HepG2 (cell line): ENCODE measurements around the gene CPNE4. TPM values are rescaled to one million over a fixed set of nuclear protein-coding genes. Genes with fewer than 3 reads are reported as not detected.

Source experiments
- ERF ChIP-seq: IDR thresholded peaks from 2 replicates; pipeline ENCODE4 v1.6.1; 2018; ENCODE audit warnings: missing biosample characterization, missing genetic modification reagents
- HDAC2 ChIP-seq: sonication (generic); formaldehyde crosslinking; IDR thresholded peaks from 2 replicates; pipeline ENCODE4 v1.4.0; 2020; ENCODE audit warnings: missing genetic modification reagents
- KDM2A ChIP-seq: sonication (generic); formaldehyde crosslinking; IDR thresholded peaks from 2 replicates; pipeline ENCODE4 v1.4.0; 2020; ENCODE audit warnings: low read depth, missing genetic modification reagents, borderline replicate concordance
- KMT2B ChIP-seq: IDR thresholded peaks from 2 replicates; pipeline ENCODE4 v1.6.1; 2016; ENCODE audit warnings: missing genetic modification reagents, missing compliant biosample characterization
- MEIS2 ChIP-seq: sonication (generic); formaldehyde crosslinking; IDR thresholded peaks from 2 replicates; pipeline ENCODE4 v1.9.0; 2021; ENCODE audit warnings: mild to moderate bottlenecking, missing genetic modification reagents
- PAF1 ChIP-seq: IDR thresholded peaks from 2 replicates; pipeline ENCODE4 v1.6.1; 2016; ENCODE audit warnings: missing genetic modification reagents, missing compliant biosample characterization
- SKIL ChIP-seq: sonication (generic); formaldehyde crosslinking; IDR thresholded peaks from 2 replicates; pipeline ENCODE4 v1.8.0; 2022; ENCODE audit warnings: missing genetic modification reagents, mild to moderate bottlenecking, moderate library complexity, borderline replicate concordance
- THAP8 ChIP-seq: sonication (generic); formaldehyde crosslinking; IDR thresholded peaks from 2 replicates; pipeline ENCODE4 v1.5.1; 2020; ENCODE audit warnings: missing genetic modification reagents, mild to moderate bottlenecking, borderline replicate concordance
- ZBTB37 ChIP-seq: sonication (generic); formaldehyde crosslinking; IDR thresholded peaks from 2 replicates; pipeline ENCODE4 v1.4.0; 2020; ENCODE audit warnings: mild to moderate bottlenecking, missing genetic modification reagents
- ZNF10 ChIP-seq: sonication (generic); formaldehyde crosslinking; IDR thresholded peaks from 2 replicates; pipeline ENCODE4 v1.4.0; 2020; ENCODE audit warnings: mild to moderate bottlenecking, low read depth, missing genetic modification reagents, borderline replicate concordance
- ZNF335 ChIP-seq: sonication (generic); formaldehyde crosslinking; IDR thresholded peaks from 2 replicates; pipeline ENCODE4 v1.4.0; 2020; ENCODE audit warnings: missing genetic modification reagents
- ZSCAN21 ChIP-seq: sonication (generic); formaldehyde crosslinking; IDR thresholded peaks from 2 replicates; pipeline ENCODE4 v1.8.0; 2022; ENCODE audit warnings: mild to moderate bottlenecking, missing genetic modification reagents, moderate library complexity, borderline replicate concordance
- polyA plus RNA-seq, 8 experiments: library from polyadenylated mRNA; depleted of rRNA in 3 of 8; stranded (reverse) in 7 of 8; unstranded in 1 of 8; fragments of >200 nt; fragmentation: Illumina TruSeq in 4 of 8; extraction: Trizol in 4 of 8; gene quantifications; 2 replicates each; pipeline versions ENCODE4 v1.2.1 to v1.2.3, GENCODE V29; 2011 to 2016; ENCODE audit warnings: low read depth in 4 of 8, missing spikeins in 1 of 8, mixed read lengths in 1 of 8; ENCODE audit not compliant: insufficient read depth in 1 of 8
- total RNA-seq, 5 experiments: library from RNA; depleted of rRNA; stranded (reverse); fragments of >200 nt; fragmentation: Illumina TruSeq; extraction: Trizol; gene quantifications; 2 replicates each; pipeline ENCODE4 v1.2.3, GENCODE V29; 2016; ENCODE audit warnings: low read depth in 1 of 5
- TF ChIP-seq, protein P1 (sequence below): sonication (generic); formaldehyde crosslinking; IDR thresholded peaks from 2 replicates; pipeline ENCODE4 v1.4.0; 2020; ENCODE audit warnings: mild to moderate bottlenecking, missing genetic modification reagents, borderline replicate concordance
- TF ChIP-seq, protein P2 (sequence below): sonication (generic); formaldehyde crosslinking; IDR thresholded peaks from 2 replicates; pipeline ENCODE4 v1.4.0; 2020; ENCODE audit warnings: missing genetic modification reagents, borderline replicate concordance
- TF ChIP-seq, protein P3 (sequence below): sonication (generic); formaldehyde crosslinking; conservative IDR thresholded peaks from 2 replicates; pipeline ENCODE4 v1.8.1; 2023; ENCODE audit warnings: missing genetic modification reagents

Gene CPNE4
- total and polyA plus RNA-seq, 2 of the 13 experiments (the other 11 are each of a cell fraction or from before 2014, with no cell fraction given) = not detected

DNA sequence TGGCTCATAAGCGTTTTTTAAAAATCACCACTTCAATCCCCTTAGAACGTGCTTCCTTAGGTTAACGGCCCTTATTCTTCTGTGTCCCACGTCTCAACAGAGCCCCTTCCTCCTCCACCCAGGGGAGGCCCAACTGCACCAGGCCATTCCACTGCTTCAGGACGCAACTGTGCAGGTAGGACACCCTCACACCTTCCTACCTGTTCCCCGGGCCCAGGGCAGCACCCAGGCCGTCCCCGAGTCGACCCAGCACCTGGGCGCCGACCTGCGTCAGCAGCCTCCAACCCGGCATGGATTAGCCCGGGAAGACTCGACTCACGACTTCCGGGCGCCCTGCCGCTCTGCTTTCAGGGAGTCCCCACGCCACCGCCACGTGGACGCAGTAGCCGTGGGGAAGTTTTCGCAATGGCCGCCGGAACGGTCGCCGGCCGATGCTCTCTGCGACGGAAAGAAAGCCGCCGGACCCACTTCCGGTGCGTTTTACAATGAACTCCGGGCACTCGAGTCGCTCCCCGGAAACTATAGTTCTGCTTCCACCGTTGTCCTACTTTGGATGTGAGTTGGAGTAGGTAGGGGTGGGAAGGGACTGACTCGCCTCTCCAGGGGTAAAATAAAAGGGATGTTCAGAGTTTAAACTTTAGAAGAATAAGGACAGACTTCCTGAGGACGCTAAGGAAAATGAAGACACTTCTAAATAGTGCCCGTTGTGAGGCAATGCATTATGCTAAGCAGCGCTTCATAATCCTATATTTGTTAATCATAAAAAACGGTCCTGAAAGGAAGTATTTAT, 532.1 kb downstream of the CPNE4 start, which contains the start of gene MRPL3 (continued):
- TF ChIP-seq, protein P1, sequence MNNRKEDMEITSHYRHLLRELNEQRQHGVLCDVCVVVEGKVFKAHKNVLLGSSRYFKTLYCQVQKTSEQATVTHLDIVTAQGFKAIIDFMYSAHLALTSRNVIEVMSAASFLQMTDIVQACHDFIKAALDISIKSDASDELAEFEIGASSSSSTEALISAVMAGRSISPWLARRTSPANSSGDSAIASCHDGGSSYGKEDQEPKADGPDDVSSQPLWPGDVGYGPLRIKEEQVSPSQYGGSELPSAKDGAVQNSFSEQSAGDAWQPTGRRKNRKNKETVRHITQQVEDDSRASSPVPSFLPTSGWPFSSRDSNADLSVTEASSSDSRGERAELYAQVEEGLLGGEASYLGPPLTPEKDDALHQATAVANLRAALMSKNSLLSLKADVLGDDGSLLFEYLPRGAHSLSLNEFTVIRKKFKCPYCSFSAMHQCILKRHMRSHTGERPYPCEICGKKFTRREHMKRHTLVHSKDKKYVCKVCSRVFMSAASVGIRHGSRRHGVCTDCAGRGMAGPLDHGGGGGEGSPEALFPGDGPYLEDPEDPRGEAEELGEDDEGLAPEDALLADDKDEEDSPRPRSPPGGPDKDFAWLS = no peak
- TF ChIP-seq, protein P2, sequence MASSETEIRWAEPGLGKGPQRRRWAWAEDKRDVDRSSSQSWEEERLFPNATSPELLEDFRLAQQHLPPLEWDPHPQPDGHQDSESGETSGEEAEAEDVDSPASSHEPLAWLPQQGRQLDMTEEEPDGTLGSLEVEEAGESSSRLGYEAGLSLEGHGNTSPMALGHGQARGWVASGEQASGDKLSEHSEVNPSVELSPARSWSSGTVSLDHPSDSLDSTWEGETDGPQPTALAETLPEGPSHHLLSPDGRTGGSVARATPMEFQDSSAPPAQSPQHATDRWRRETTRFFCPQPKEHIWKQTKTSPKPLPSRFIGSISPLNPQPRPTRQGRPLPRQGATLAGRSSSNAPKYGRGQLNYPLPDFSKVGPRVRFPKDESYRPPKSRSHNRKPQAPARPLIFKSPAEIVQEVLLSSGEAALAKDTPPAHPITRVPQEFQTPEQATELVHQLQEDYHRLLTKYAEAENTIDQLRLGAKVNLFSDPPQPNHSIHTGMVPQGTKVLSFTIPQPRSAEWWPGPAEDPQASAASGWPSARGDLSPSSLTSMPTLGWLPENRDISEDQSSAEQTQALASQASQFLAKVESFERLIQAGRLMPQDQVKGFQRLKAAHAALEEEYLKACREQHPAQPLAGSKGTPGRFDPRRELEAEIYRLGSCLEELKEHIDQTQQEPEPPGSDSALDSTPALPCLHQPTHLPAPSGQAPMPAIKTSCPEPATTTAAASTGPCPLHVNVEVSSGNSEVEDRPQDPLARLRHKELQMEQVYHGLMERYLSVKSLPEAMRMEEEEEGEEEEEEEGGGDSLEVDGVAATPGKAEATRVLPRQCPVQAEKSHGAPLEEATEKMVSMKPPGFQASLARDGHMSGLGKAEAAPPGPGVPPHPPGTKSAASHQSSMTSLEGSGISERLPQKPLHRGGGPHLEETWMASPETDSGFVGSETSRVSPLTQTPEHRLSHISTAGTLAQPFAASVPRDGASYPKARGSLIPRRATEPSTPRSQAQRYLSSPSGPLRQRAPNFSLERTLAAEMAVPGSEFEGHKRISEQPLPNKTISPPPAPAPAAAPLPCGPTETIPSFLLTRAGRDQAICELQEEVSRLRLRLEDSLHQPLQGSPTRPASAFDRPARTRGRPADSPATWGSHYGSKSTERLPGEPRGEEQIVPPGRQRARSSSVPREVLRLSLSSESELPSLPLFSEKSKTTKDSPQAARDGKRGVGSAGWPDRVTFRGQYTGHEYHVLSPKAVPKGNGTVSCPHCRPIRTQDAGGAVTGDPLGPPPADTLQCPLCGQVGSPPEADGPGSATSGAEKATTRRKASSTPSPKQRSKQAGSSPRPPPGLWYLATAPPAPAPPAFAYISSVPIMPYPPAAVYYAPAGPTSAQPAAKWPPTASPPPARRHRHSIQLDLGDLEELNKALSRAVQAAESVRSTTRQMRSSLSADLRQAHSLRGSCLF = peak; percentile 86; the same call in 1 of the 2 replicates
- TF ChIP-seq KMT2B (CRISPR knock-in tag) (peak; percentile 97), KDM2A (peak; percentile 99), ERF (peak; percentile 97), THAP8 (CRISPR knock-in tag) (peak; percentile 97), MEIS2 (peak; percentile 62; the same call in 1 of the 2 replicates), ZNF335 (CRISPR knock-in tag) (peak; percentile 74; the same call in 1 of the 2 replicates), ZBTB37 (CRISPR knock-in tag) (no peak; the same call in 1 of the 2 replicates), PAF1 (CRISPR knock-in tag) (no peak), HDAC2 (CRISPR knock-in tag) (peak; percentile 91), SKIL (CRISPR knock-in tag) (peak; percentile 46), ZSCAN21 (CRISPR knock-in tag) (peak; percentile 91), ZNF10 (no peak)
- TF ChIP-seq, protein P3, sequence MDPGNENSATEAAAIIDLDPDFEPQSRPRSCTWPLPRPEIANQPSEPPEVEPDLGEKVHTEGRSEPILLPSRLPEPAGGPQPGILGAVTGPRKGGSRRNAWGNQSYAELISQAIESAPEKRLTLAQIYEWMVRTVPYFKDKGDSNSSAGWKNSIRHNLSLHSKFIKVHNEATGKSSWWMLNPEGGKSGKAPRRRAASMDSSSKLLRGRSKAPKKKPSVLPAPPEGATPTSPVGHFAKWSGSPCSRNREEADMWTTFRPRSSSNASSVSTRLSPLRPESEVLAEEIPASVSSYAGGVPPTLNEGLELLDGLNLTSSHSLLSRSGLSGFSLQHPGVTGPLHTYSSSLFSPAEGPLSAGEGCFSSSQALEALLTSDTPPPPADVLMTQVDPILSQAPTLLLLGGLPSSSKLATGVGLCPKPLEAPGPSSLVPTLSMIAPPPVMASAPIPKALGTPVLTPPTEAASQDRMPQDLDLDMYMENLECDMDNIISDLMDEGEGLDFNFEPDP (CRISPR knock-in tag) = peak; percentile 94; the same call in 1 of the 2 replicates
